ENCODE data around the gene DLG4.

- TF ChIP-seq CTCF (IDR thresholded peaks at IDR 0.05; ENCODE audit: insufficient read depth, low read depth, low read length) (no peak), EZH2 (IDR thresholded peaks at IDR 0.05; ENCODE audit: insufficient read depth, low read length) (no peak)
Observed at GRCh38 chr17:7137171-7137943, 82.3 kb downstream of the DLG4 start.
